ENCODE measurements around the gene PPIL3.
"Not testable (repeated sequence)": the region's sequence is repeated elsewhere in the genome, so short reads cannot be mapped to it uniquely, and the experiment has no call there.

DNA sequence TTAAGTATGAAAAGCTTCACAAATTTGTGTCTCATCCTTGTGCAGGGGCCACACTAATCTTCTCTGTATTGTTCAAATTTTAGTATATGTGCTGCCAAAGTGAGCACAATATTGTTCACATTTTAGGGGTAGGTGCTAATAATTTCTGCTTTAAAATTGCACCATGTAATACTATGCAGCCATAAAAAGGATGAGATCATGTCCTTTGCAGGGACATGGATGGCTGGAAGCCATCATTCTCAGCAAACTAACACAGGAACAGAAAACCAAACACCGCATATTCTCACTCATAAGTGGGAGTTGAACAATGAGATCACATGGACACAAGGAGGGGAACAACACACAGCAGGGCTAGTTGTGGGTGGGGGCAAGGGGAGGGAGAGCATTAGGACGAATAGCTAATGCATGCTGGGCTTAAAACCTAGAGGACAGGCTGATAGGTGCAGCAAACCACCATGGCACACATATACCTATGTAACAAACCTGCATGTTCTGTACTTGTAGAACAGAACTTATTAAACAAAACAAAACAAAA is 7.1 kb downstream of the PPIL3 start:
- TF ChIP-seq, protein P1, sequence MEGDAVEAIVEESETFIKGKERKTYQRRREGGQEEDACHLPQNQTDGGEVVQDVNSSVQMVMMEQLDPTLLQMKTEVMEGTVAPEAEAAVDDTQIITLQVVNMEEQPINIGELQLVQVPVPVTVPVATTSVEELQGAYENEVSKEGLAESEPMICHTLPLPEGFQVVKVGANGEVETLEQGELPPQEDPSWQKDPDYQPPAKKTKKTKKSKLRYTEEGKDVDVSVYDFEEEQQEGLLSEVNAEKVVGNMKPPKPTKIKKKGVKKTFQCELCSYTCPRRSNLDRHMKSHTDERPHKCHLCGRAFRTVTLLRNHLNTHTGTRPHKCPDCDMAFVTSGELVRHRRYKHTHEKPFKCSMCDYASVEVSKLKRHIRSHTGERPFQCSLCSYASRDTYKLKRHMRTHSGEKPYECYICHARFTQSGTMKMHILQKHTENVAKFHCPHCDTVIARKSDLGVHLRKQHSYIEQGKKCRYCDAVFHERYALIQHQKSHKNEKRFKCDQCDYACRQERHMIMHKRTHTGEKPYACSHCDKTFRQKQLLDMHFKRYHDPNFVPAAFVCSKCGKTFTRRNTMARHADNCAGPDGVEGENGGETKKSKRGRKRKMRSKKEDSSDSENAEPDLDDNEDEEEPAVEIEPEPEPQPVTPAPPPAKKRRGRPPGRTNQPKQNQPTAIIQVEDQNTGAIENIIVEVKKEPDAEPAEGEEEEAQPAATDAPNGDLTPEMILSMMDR (IDR thresholded peaks at IDR 0.05): not testable (repeated sequence)
- not testable (repeated sequence) for TF ChIP-seq SMC3, POLR2AphosphoS5 (IDR thresholded peaks at IDR 0.05; ENCODE audit: low read depth, low read length)
- TF ChIP-seq, protein P2, sequence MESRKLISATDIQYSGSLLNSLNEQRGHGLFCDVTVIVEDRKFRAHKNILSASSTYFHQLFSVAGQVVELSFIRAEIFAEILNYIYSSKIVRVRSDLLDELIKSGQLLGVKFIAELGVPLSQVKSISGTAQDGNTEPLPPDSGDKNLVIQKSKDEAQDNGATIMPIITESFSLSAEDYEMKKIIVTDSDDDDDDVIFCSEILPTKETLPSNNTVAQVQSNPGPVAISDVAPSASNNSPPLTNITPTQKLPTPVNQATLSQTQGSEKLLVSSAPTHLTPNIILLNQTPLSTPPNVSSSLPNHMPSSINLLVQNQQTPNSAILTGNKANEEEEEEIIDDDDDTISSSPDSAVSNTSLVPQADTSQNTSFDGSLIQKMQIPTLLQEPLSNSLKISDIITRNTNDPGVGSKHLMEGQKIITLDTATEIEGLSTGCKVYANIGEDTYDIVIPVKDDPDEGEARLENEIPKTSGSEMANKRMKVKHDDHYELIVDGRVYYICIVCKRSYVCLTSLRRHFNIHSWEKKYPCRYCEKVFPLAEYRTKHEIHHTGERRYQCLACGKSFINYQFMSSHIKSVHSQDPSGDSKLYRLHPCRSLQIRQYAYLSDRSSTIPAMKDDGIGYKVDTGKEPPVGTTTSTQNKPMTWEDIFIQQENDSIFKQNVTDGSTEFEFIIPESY (IDR thresholded peaks at IDR 0.05; ENCODE audit: borderline replicate concordance, low read depth): not testable (repeated sequence)

Data from SK-N-SH (cell line).